Omental fat pad (tissue), 4 donors: ENCODE data around the gene PPP1R27. TPM values are rescaled to one million over a fixed set of nuclear protein-coding genes. Genes with fewer than 3 reads are reported as not detected.

Experiments used
- ATAC-seq: fragments of 150-250 bp; one replicate; pipeline ENCODE4 v1.9.1; 2016; ENCODE audit warnings: mild to moderate bottlenecking, moderate library complexity; ENCODE audit not compliant: low FRiP score
- DNase-seq: peaks from one replicate; pipeline ENCODE4 v3.0.0-alpha.2; 2019; ENCODE audit warnings: low spot score
- CTCF ChIP-seq, 3 donors: fragments of 450-650 bp; IDR thresholded peaks; one replicate each; pipeline ENCODE4 v1.5.1; 2016 to 2017; ENCODE audit warnings: antibody characterized with exemption in 3 of 3, mild to moderate bottlenecking in 3 of 3, moderate library complexity in 2 of 3
- total RNA-seq, 4 donors: library from RNA; depleted of rRNA; stranded (reverse); fragments of >200 nt; gene quantifications; one replicate each; pipeline ENCODE4 v1.1.0, GENCODE V29; 2016

Gene PPP1R27
- total RNA-seq, 4 donors from 2014 or later = 0.65 TPM; not detected in 3

GRCh38 chr17:81822996-81823819, 11.6 kb downstream of the PPP1R27 start:
- no peak for TF ChIP-seq CTCF (IDR thresholded peaks at IDR 0.05)
- DNase-seq (no peak), ATAC-seq (no peak)

- no peak for TF ChIP-seq CTCF (IDR thresholded peaks at IDR 0.05)
- DNase-seq (no peak), ATAC-seq (no peak)
Observed at GRCh38 chr17:81822312-81822637, 12.6 kb downstream of the PPP1R27 start.

GRCh38 chr17:81821603-81822311, 13.1 kb downstream of the PPP1R27 start:
- TF ChIP-seq CTCF (IDR thresholded peaks at IDR 0.05) = peak in 1 of 3 donors; percentile 33
- ATAC-seq = peak; percentile 75
- peak; percentile 39 for DNase-seq

GRCh38 chr17:81821147-81821546, 13.7 kb downstream of the PPP1R27 start:
- peak; percentile 58 for ATAC-seq
- no peak for DNase-seq
- TF ChIP-seq CTCF (IDR thresholded peaks at IDR 0.05) = no peak

GRCh38 chr17:81819708-81820107, 15.1 kb downstream of the PPP1R27 start:
- no peak for DNase-seq
- TF ChIP-seq CTCF (IDR thresholded peaks at IDR 0.05) = no peak
- ATAC-seq = no peak

- TF ChIP-seq CTCF (IDR thresholded peaks at IDR 0.05) = no peak
- no peak for DNase-seq
- ATAC-seq = no peak
Observed at GRCh38 chr17:81817758-81818147, 17.1 kb downstream of the PPP1R27 start.

GRCh38 chr17:81815646-81815986, 19.2 kb downstream of the PPP1R27 start:
- TF ChIP-seq CTCF (IDR thresholded peaks at IDR 0.05) = no peak
- DNase-seq (no peak), ATAC-seq (no peak)
